ENCODE measurements around the gene GAD1.

GAD1 gene

DNA sequence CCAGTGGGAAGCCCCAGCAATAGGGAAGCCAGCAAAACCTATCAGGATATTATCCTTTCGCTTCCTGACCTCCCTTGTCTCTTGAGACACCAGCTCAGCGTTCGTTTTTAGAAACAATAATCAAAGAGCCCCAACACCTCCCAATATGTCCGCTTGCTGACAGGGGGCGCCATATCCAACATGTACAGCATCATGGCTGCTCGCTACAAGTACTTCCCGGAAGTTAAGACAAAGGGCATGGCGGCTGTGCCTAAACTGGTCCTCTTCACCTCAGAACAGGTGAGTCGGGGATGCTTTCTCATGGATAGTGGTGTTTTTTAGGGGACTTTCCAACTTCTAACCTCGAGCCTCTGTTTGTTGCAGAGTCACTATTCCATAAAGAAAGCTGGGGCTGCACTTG lies 28.7 kb downstream of the GAD1 start:
- DNase-seq (ENCODE audit: low read depth in 2 of 2), result peak in 1 of 2 donors; percentile 21

DNA sequence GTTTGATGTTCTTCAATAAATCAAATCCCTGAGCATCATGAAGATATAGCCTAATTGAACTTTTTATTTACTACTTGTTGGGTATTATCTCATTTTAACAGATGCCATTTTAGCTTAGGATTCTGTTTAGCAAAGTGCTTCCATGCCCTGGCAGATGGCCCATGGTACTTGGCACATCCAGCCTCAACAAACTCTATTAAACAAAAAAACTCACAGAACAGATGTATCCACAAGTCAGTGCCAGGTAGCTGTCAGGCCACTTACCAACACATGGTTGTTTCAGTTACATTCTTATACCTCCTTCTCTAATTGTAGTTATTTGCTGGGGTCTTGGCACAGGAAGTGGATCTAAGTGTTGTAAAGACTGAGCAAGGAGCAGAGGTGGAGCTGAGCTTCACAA lies 29.6 kb downstream of the GAD1 start:
- DNase-seq (ENCODE audit: low read depth in 2 of 2), result no peak

DNA sequence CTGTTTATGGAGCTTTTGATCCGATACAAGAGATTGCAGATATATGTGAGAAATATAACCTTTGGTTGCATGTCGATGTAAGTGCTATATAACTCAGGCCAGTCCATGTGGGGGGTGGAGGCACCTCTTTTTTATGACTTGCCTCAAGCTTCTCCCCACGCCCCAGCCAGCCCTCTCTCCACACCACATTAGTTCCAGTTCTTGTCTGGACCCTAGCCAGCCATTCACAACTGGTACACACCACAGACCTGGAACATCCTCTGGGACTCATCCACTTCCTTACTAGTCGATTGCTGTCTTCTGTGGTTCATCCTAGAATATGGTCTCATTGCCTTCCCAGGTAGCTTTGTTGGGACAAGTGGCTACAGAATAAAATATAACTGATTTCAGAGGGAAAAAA lies 31.0 kb downstream of the GAD1 start:
- no peak for DNase-seq (ENCODE audit: low read depth in 2 of 2)

DNA sequence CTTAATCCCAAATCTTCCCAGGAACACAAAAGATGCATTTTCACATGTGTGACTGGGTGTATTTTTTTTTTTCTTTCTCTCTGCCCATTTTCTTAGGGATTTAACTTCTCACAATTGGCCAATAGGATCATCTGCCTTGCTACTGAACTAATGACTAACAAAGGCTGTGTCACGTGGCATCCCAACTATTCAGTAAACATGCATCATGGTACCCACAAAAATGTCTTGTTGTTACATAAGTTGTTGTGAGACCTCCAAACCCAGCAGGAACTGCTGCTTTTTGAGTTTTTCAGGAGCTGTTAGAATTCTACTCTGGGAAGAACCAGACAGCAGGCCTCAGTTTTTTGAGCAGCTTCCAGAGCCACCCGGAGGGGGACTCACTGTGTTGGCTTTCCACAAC lies 31.9 kb downstream of the GAD1 start:
- no peak for DNase-seq (ENCODE audit: low read depth in 2 of 2)

DNA sequence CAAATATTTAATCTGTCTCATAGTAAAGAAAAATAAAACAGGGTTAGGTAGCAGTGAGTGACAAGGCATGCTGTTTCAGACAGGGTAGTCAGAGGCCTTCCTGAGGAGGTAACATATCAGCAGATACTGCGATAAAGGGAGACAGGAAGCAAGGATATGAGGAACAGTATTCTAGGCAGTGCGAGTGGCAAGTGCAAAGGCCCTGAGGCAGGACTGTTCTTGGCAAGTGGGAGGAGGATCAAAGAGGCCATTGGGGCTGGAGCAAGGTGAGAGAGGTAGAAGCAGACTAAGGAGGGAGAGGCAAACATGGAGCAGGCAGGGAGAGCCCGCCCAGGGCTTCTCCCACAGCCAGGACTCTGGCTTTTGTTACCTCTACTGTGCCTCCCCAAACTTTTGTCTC lies 33.6 kb downstream of the GAD1 start:
- DNase-seq (ENCODE audit: low read depth in 2 of 2), result no peak

DNA sequence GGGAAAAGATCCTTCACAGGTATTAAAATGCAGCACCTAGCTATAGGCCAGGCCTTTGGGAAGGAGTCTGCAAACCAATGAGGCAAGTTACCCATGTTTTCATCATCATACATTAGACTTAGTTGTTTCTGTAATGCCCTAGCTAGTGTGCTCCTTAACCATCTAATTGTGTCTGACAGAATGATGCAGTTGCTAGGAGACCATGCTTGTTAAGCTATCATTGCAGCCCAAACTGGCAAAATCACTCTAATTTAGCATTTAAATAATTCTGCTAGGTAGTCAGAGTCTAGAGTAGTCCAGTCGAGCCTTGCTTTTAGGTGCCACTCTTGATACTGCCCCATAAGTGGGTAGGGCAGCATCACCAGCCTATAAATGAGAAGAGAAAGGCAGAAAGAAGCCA lies 34.9 kb downstream of the GAD1 start:
- no peak for DNase-seq (ENCODE audit: low read depth in 2 of 2)

DNA sequence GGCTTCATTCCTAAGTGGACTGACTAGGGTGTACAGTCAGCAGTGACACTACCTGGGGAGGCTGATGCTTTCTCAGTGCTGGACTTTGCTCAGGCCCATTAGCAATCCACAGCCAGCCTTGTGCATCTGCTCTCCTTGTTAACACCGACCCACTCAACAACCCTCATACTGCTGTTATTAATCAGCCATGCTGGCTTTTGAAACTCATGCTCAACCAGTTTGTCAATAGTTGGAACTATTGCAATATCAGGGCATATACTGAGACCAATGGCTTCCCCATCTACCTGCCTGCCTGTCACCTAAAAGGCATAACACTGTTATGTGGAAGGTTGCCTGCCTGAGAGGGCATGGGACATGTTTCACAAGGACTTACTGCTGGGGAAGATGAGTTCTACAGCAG lies 39.4 kb downstream of the GAD1 start:
- no peak for DNase-seq (ENCODE audit: low read depth in 2 of 2)

DNA sequence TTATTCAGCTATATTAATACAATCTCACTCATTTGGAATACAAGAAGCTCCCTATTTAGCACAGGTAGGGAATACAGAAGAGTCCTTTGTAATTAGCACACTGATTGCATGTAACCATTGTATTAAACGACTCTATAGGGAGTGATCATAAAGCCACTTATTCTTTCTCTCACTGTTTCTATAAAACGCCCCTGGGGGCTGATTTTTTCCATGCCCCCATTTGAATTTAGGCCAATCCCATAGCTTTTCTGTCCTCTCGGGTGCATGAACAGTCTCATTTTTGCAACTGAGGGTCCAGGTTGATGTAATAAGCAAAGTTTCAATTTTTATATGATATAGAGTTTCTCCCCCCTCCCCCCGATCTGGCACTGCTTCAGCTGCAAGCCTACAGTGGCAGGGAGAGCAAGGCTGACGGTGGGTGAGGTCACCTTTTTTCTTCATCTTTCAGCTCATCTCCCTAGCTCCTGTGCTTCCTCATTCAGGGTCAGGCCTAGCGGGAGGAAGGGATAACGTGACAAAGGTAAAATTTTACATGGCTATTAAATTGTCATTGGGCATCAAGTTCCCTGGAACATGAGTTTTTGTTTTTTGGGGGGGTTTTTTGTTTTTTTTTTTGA lies 45.7 kb downstream of the GAD1 start:
- DNase-seq (ENCODE audit: low read depth in 2 of 2), result no peak

DNA sequence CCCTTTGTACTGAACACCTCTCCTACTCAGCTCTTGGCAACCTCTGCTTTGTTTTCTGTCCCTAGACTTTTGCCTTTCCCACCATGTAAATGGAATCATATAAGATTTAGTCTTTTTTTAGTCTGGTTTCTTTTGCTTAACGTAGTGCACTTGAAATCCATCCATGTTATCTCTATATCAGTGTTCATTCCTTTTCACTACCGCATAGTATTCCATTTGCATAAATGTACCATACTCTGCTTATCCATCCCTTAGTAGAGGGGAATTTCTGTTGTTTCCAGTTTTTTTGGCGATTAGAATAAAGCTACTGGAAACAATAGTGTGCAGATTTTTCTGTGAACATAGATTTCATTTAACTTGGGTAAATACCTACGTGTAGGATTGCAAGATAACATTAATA lies 46.4 kb downstream of the GAD1 start:
- DNase-seq (ENCODE audit: low read depth in 2 of 2), result no peak

DNA sequence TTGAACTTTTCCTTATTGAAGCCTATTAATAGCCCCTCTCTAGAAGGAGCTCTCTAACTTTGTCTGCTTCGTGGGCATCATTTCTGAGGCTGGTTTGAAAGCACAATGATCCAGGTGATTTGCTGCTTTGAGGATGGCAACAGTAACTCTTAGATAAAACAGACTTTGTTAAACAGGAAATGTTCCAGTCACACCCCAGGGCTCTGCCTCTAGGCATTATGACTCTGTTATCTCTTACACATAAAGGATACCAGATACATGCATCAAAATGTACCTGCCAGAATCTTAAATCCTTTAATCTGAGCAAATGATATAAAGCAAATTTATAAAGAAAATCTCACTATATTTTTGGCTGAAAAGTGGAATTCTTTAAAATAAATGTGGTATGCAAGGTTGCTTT lies 52.3 kb downstream of the GAD1 start:
- no peak for DNase-seq (ENCODE audit: low read depth in 2 of 2)

DNA sequence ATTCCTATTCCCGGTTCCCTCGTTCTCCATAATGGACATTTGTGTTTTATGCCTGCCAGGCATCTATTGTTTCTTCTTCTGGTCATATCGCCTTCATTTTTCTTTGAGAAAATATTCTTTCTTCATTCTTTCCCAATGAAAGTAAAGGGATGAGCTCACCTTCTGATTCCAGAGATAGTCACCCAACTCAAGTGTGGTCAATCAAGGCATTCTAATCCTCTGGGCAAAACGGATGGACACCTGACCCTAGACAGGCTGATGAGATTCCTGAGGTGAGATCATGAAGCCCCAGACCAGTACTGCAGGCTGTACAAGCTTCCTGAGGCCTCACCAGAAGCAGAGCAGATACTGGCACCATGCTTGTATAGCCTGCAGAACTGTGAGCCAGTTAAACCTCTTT lies 52.8 kb downstream of the GAD1 start:
- DNase-seq (ENCODE audit: low read depth in 2 of 2), result no peak

DNA sequence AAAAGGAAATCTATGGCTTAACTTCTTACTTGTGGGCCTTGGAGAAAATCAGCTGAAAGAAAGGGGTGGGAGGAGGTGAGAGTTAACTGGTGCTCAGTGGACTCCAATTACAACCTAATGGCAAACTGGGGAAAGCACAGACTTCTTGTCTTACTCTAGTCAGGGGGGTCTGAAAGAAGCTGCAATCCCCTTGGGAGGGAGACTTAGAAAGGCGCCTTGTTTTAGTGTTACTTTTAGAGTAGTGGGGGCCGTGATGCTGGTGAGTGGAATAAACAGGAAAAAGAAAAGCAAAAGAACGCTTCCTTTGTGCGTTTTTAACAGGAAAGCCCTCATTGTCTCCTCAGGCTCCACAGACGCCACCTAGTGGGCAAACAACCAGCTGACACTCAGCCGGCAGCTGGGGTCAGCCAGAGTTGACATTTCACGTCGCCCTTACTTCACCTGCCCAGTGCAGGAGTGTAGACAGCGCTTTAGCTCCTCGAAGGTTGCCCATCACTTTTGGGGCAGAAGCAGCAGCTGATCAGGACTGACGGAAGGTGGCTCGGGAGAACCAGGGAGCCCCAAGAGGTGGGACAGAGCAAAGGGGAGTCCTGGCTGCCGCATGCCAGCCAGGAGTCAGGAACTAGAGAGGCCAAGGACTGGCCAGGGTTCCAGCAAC lies 56.5 kb downstream of the GAD1 start:
- DNase-seq (ENCODE audit: low read depth in 2 of 2), result peak; percentile 59 to 76

DNA sequence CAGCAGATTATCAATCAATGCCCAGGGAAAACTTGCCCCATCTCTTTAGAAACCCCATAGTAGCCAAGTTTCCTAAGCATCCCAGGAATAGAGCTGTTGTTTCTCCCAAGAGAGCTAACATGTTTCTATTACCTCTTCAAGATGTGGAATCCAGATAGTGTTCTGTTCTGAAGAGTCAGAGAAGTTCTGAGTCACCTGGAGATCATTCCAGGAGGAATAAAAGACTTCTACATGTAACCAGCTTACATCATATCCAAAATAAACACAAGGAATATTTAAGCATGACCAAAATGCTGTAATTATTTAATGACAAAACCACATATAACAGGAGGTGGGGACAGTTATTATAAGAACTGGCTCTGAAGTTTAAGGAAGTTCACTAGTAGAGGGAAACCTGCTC lies 61.4 kb downstream of the GAD1 start:
- no peak for DNase-seq (ENCODE audit: low read depth in 2 of 2)

DNA sequence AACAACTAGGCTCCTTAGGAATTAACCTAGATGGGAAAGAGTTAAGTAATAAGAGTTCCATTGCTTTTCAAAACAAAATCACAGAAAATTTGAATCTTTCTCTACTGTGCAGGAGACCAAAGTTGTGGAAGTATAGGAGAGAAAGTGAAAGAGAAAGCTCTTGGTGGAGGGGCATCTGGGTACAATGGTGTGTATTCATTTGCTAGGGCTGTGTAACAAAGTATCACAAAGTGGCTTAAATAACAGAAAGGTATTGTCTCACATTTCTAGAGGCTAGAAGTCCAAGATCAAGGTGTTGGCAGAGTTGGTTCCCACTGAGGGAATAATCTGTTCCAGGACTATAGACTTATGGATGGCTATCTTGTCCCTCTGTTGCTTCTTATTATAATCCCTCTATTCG lies 61.8 kb downstream of the GAD1 start:
- no peak for DNase-seq (ENCODE audit: low read depth in 2 of 2)

DNA sequence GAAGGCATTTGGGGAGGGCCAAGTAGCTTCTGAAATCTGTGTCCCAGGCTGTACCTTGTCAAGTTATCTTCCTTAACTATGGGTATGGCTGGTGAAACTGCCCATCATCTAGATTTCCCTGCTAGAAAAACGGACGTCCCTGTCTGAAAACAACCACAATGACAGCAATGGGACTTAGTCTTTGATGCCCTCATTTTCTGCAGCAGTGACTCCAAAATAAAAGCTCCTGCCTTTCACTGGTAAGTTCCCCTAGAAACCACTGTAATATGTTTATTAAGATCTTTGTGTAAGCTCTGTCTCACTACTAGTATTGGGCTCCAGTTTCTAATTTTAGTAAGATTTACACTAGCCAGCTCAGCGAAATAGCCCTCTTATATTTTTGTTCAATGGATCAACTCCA lies 65.2 kb downstream of the GAD1 start:
- DNase-seq (ENCODE audit: low read depth in 2 of 2), result no peak

DNA sequence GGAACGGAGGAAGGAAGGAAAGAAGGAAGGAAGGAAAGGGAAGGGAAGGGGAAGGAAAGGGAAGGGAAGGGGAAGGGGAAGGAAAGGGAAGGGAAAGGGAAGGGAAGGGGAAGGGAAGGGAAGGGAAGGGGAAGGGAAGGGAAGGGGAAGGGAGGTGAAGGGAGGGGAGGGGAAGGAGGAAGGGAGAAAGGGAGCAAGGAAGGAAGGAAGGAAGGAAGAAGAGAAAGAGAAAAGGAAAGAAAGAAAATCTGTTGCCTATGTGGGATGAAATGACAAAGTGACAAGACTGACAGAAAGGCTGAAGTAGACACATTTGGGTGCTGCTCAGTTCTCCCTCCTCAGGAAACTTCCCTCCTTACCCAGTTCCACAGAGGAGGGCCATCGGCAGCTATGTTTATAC lies 66.1 kb downstream of the GAD1 start:
- DNase-seq (ENCODE audit: low read depth in 2 of 2), result no peak

DNA sequence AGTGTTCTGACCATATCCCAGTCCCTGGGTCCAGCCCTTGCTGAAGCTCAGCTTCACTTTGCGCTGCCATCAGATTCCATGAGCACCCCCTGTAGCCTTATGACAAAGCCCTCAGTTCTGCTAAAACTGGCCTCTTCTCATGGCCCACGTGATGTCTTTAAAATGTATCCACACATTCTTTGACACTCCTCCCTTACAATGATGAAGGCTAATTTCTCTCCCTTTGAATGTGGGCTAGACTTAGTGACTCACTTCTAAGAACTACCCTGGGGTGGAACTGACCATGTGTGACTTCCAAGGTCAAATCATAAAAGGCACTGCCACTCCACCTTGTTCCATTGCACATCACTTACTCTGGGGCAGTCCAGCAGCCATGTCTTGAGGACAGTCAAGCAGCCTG lies 67.0 kb downstream of the GAD1 start:
- no peak for DNase-seq (ENCODE audit: low read depth in 2 of 2)

DNA sequence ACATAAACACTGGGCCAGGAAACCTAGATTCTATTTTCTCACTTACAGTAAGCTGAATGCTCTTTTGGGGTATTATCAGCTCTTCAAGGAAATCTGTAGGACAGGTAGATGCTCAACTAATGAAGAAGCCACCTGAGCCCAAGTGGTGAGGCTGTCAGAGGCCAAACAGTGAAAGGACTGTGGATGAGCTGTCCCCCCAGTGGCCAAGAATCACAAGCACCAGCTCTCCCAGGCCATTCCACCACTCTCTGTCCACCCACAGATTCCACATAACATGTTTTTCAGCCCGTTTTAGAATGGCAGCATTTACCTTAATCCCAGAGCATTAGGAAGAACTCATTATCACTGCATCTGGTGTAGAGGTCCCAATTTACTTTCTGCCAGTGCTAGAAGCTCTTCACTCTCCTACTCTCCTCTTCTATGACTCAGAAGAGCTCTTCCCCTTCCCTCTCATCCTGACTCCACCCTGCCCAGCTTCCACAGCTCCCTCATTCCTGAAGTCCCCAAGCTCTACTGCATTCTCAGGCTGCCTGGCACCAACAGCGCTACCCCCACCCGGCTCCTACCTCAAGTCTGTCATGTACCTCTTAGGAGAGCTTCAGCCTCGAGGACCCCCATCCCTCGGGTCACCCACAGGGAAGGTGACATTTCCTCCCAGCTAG lies 68.6 kb downstream of the GAD1 start:
- DNase-seq (ENCODE audit: low read depth in 2 of 2), result no peak

DNA sequence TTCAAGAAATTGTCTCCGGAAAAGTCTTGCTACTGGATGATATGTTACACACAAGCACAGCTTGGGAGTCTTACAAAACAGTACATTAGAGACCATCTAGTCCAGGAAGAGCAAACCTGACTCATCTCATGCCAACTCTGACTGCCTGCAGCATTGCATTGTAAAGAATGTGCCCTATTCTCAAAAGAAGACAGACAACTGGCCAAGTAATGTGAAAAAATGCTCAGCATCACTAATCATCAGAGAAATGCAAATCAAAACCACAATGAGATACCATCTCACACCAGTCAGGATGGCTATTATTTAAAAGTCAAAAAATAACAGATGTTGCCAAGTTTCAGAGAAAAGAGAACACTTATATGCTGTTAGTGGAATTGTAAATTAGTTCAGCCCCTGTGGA lies 69.7 kb downstream of the GAD1 start:
- no peak for DNase-seq (ENCODE audit: low read depth in 2 of 2)

DNA sequence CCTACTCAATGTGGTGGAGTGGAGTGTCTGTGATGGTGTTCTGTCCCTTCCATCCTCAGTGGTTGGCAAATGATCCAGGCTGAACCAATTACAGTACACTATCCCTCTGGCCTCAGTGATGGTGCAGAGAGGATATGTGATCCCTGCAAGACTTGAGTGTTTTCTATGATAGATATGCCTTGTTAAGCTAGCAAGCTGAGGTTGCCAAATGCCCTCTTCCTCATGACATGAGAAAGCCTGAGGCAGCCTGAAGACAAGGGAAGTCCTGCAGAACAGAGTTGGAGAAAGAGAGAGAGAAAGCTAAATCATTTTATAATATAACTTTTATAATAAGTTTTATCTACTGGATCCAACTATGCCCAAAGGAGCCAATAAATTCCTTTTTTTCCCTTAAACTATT lies 70.8 kb downstream of the GAD1 start:
- no peak for DNase-seq (ENCODE audit: low read depth in 2 of 2)

DNA sequence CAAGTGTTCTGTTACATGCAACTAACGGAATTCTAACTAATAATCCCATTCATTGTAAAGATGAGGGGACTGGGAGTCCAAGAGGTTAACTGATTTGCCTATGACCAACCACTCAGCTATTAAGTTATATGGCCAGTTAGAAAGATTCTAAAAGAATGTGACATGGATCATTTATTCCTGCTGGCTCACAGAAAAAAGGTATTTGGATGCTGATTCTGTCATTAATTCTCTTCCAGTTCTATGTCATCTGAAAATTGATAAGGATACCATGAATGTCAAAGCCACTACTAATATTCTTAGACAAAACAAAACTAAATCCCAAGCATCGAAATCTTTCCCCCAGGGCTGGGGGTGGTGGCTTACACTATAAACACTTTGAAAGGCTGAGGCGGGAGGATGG lies 71.2 kb downstream of the GAD1 start:
- no peak for DNase-seq (ENCODE audit: low read depth in 2 of 2)

DNA sequence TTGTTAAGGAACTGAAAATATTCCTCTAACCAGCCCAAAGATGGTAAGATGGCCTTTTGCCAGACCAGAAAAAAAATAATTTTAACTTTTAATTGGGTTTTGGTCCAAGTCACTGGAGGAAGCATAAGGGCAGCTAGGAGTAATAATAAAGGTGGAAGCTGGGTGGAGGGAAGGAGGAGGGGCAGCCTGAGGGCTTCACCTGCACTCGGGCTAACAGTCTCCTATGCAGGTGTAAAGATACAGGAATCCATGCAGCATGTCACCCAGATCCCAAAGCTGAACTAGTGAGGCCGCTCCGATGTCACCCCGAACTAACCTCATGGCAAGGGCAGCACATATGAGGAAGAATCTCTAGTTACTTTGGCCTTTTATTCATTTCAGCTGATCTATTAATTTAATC lies 75.2 kb downstream of the GAD1 start:
- DNase-seq (ENCODE audit: low read depth in 2 of 2), result no peak

DNA sequence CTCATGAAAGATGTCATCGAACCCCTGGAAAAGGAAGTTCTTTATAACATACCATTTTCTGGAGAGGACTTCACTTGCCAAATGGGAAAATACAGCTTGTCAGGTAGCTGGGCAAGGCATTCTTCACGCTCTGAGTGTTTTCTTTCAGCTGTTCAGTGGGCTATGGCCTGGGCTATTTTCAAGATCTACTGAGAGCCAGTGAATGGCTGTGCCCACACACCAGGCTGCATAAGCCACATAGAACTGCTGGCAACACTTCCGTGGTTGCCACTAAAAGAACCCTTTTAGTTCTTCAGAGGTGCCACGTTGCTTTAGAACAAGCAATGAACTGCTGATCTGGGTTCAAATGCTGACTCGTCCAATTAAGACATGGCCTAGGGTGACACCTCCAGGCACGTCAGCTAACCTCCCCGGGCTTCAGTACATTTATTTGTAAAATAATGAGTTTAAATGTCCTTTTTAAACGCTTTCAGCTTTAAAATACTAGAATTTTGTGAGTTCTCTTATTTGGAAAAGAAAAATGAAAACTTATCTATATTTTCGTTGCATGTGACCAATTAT lies 75.8 kb downstream of the GAD1 start:
- no peak for DNase-seq (ENCODE audit: low read depth in 2 of 2)
